ENCODE measurements around the gene SET.

DNA sequence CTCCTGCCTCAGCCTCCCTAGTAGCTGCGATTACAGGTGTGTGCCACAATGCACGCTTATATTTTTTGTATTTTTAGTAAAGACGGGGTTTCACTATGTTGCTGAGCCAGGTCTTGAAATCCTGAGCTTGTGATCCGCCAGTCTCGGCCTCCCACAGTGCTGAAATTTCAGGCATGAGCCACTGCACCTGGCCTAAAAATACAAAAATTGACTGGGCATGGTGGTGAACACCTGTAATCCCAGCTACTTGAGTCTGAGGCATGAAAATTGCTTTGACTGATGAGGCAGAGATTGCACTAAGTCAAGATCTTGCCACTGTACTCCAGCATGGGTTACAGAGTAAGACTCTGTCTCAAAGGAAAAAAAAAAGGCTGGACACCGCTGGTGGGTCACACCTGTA, 19.2 kb upstream of the SET start:
- TF ChIP-seq, protein P1, sequence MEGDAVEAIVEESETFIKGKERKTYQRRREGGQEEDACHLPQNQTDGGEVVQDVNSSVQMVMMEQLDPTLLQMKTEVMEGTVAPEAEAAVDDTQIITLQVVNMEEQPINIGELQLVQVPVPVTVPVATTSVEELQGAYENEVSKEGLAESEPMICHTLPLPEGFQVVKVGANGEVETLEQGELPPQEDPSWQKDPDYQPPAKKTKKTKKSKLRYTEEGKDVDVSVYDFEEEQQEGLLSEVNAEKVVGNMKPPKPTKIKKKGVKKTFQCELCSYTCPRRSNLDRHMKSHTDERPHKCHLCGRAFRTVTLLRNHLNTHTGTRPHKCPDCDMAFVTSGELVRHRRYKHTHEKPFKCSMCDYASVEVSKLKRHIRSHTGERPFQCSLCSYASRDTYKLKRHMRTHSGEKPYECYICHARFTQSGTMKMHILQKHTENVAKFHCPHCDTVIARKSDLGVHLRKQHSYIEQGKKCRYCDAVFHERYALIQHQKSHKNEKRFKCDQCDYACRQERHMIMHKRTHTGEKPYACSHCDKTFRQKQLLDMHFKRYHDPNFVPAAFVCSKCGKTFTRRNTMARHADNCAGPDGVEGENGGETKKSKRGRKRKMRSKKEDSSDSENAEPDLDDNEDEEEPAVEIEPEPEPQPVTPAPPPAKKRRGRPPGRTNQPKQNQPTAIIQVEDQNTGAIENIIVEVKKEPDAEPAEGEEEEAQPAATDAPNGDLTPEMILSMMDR (conservative IDR thresholded peaks at IDR 0.05; ENCODE audit: low read depth, low read length), result no peak
- TF ChIP-seq EZH2 (IDR thresholded peaks at IDR 0.05; ENCODE audit: borderline replicate concordance, low read depth, low read length, poor library complexity, severe bottlenecking), result no peak

Measured in A673 (cell line).